ENCODE measurements around the gene SIM2.

The SIM2 gene

DNA sequence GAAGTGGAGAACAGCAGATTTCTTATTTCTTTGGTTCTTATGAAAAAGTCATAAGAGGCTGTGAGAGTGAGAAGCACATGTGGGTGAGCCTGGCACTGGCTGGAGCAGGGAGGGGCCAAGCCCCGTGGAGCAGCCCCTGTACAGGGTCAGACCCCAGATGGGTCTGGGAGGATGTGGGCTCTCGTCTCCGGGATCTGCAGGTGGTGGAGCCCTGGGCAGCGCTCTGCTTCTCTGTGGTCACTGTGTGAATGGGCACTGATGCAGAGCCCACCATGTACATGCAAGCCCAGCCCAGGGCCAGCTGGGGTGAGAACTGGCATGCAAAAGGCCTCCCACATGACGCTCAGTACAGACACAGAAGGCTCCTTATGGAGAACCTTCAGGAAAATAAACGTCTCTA, 67.6 kb downstream of the SIM2 start:
- DNase-seq (ENCODE audit: low spot score): no peak

DNA sequence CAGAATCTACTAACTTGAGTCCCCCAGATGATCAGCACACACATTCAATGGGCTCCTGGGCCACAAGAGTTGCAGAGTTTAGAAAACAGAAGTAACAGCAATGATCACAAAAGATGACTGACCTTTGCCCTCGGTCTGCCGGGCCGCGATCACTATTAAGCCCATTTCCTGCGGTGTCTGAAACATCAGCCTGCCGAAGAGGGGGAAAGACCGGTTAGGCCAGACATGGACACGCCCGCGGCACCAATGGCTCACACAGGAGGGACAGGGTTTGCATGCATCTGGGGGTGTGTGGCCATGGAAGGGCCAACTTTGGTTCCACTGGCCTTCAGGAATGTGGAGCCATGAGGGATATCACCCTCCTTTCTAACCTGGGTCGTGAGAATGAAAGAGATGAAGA, 68.2 kb downstream of the SIM2 start:
- DNase-seq (ENCODE audit: low spot score): no peak

DNA sequence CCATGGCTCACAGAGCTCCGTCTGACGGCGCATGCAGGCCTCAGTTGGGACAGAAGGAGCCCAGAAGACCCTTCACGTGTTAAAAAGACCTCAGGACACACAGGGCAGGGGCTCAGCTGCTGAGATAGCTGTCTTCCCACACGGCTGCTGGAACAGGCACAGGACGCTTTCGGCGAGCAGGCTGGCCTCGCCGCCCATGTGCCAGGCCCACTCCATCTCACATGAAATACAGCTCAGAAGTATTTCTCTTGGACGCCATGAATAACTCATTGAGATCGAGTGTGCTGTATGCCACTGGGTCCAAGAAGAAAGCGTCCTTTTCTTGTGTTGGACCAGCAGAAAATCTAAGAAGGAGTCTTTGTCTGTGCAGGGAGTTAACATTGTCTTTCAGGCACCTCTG, 69.6 kb downstream of the SIM2 start:
- DNase-seq (ENCODE audit: low spot score): no peak

DNA sequence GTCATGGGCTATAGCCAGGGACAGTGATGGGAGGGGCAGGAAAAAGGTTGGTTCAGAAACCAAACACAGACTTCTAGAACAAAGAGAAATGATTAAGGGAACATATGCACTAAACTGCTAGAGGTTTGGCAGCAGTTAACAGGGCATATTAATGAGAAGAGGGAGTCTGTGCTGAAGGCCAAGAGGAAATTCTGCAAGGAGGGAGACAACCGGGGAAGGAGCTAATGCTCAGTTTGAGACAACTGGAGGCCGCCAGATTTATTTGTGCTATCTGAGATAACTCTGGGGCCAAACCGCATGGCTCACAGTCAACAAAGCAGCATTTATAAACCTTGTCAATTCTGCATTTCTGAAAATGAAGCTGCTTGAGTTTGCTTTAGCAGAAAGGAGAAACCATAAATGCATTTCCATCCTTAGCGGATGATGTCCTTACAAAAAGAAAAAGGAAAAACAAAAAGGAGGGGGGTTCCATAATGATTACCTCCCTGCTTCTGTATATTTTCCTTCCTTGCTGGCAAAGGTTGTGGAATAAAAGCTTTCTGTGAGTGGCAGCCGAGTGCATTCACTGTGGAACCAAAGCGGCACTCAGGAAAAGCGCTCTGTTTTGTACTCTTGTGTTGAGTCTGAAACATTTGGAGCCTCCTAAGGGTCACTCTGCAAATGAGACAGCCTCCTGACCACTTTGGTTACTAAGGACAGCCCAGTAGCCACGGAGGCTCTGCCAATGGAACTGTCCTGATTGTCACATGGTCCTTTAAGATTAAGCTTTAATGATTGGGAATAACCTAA, 70.3 kb downstream of the SIM2 start:
- no peak for DNase-seq (ENCODE audit: low spot score)

DNA sequence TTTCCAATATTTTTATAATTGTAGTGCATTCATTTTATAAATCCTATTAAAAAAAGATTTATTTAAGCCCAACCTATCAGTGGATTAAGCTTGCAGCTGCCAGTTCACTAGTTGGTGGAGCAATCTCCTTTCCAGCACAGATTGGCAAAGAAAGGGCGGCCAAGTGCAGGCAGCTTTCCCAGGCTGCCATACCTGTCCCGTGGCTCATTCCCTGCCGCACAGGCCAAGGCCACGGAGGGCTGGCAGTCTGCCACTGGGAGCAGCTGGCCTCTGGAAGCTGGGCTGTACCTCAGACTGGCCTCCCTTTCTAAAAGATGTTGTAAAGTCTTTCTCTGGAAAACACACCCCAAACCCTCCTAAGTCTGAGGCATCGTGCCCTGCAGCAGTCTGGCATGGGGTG, 74.2 kb downstream of the SIM2 start:
- no peak for DNase-seq (ENCODE audit: low spot score)

DNA sequence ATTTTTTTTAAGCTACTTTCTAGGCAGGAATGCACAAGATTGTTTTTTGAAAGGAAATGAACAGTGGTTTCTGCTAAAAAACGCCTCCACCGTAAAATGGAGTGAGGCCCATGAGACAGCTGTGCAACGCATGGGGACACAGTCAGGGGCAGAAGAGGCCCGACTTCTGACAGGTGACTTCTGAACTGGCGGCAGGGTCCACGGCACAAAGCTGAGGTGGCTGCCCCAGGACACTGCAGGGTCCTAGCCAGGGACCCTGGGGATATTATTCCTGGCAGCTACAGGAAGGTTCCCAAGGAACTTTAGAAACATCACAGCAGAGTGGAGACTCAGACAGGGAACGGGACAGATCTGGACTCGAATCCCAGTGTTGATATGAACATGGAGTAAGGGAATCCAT, 75.1 kb downstream of the SIM2 start:
- no peak for DNase-seq (ENCODE audit: low spot score)

DNA sequence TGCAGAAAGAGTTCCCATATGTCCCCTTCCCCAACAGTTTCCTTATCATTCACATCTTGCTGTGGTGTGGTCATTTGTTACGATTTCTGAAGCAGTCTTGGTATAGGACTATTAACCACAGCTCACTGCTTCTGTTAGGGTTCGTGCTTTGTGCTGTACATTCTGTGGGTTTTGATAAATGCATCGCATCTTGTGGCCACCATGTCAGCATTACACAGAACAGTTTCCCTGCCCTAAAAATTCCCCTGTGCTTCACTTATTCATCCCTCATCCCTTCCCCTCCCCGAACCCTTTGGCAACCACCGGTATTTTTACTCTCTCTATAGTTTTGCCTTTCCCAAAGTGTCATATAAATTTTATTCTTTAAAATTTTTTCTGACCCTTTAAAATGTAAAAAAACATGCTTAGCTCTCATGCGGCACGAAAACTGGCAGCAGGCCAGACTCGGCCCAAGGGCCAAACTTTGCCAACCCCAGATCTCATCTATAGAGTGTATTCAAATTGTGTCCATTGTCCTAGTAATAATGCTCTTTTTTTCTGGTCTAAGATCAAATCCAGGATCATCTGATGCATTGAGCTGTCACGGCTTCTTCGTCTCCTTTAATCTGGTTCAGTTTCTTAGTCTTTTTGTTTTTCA, 78.2 kb downstream of the SIM2 start:
- no peak for DNase-seq (ENCODE audit: low spot score)

DNA sequence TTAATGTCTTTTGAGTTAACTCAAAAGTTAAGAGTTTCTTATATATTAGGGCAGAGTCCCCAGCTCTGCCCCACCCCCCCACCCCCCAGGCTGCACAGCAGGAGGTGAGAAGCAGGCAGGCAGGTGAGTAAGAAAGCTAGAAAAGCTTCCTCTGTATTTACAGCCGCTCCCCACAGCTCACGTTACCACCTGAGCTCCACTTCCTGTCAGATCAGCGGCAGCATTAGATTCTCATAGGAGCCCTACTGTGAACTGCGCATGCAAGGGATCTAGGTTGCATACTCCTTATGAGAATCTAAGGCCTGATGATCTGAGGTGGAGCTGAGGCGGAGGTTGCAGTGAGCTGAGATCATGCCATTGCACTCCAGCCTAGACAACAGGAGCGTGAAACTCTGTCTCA, 81.9 kb downstream of the SIM2 start:
- no peak for DNase-seq (ENCODE audit: low spot score)

DNA sequence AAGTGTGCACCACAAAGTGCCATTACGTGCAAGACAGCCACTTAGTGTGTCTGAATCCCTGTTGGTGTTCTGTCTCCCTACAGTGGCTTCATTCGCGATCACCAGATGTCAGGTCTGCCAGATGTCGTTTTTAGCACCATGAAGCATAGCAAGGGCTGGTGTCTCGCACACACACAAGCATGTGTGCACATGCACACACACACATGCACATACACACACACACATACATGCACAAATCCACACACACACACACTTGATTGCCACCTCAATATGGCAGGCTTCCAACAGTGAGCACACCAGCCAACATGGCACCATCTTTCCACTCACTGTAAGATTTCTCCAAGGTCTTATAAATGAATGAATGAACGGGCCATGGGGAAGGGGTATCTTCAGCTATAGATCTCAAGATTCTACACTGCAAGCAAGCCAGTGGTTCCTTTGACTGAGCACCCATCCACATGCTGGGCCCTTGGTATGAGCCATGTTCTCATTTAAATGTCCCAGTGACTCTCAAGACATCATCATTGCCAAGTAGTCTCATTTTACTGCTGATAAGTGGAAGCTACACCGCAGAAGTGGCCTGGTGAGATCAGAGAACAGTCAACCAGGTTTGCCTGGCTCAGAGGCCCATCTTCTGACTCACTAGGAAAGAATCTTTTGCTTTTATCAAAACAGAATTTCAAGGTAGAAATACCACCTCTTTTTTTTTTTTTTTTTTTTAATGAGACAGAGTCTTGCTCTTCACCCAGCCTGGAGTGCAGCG, 84.9 kb downstream of the SIM2 start:
- no peak for DNase-seq (ENCODE audit: low spot score)

DNA sequence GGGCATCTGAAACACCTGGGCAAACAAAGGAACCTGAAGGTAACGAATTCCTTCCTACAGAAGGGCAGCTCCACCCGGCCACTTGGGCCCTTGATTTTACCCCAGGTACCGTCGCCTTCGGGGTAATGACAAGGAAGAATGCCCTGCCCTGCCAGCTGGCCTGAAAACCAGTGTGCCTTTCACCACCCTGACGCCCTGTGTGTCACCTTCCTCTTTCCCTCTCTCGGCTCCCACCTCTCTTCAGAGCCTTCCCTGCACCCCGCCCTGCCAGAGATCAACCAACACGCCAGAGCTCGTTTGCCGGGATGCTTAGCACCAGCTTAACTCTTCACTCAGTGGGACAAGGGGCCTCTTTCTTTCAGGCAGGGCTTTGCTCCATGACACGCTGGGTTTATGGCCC, 86.0 kb downstream of the SIM2 start:
- no peak for DNase-seq (ENCODE audit: low spot score)

DNA sequence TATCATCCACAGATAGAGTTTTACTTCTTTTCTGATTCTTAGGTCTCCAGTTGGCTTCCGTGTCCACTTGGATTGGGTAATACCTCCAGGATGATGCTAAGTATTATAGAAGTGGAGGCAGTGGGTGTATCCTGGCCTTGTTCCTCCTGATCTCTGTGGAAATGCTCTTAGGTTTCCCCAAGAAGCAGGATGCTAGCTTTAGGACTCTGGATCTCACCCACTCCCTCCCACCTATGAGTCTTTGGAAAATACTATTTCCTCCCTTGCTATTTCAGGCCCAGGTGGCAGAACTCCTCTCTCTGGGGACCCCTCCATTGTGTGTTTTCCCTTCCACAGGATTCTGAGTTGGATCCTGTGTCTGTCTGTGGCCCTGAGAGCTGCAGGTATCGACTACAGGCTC, 86.7 kb downstream of the SIM2 start:
- DNase-seq (ENCODE audit: low spot score): no peak

DNA sequence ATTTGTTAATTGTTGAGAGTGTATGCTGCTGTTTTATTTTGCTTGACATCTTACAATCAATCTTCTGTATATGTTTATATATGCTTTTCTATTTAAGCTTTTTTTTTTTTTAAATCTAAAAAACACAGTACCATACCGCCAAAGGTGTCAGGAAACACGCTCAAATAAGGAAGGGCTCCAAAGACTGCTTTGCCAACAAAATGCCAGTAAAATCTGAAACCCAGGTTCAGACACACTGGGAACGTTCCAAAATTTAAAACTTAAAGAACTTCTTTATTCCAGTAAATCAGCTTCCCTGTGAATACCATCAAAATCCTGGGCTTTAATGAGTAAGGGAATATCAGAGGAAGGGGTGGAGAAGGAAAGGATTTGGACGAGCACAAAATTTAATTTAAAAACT, 87.3 kb downstream of the SIM2 start:
- no peak for DNase-seq (ENCODE audit: low spot score)

DNA sequence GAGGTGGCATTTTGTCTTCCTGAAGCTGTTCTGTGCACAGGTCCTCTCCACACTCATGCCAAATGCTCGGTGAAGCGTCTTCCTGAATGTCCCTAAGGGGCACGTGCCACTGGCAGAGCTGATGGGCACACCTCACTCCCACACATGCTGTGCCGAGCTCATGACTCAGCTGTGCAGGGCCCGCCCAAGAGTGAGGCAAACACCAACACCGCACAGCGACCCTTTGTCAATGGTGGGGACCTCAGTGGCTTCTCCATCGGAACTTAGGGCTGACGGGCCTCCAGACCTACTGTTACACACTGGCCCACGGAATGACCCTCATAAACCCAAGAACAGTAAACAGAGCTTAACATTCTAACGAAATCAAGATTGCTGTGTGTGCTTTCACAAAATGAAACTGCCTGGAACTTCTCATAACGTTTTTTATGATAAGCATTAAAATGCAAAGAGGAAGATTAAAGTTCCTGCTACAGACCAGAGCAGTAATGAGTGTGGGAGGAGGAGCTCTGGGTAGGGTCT, 89.3 kb downstream of the SIM2 start:
- no peak for DNase-seq (ENCODE audit: low spot score)

DNA sequence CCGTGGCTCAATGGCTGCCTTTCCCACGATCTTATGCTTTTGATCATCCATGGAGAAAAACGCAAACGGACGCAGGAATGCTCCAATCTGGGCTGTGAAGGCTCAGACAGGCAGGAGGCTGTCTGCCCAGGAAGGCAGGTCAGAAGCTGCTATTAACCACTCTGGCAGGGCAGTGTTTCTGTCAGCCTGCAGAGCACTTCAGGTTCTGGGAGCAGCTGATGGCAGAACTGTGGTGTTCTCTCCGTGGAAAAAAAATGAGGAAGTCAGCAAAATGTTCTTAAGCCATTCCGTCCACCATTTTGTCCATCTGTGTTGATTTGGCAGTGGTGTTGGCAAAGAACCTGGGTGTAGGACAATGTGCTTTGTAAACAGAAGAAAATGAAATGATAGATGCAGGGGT, 91.7 kb downstream of the SIM2 start:
- no peak for DNase-seq (ENCODE audit: low spot score)

DNA sequence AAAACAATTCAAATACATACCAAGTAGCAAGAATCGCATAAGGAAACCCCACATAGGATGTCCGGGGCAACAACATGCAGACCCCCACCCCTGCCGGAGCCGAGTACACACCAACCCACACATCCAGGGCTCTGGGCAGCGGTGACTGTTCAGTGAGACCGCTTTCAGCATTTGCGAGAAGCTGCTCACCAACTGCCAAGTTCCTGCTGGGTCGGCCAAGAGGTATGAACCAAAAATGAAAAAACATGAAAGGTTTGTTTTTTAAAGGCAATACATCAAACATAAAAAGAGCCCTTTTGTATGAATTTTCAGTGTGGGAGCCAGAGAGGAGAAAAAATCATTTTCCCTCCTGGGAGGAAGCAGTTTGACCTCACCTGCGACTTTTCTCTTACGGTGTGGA, 92.3 kb downstream of the SIM2 start:
- DNase-seq (ENCODE audit: low spot score): no peak

DNA sequence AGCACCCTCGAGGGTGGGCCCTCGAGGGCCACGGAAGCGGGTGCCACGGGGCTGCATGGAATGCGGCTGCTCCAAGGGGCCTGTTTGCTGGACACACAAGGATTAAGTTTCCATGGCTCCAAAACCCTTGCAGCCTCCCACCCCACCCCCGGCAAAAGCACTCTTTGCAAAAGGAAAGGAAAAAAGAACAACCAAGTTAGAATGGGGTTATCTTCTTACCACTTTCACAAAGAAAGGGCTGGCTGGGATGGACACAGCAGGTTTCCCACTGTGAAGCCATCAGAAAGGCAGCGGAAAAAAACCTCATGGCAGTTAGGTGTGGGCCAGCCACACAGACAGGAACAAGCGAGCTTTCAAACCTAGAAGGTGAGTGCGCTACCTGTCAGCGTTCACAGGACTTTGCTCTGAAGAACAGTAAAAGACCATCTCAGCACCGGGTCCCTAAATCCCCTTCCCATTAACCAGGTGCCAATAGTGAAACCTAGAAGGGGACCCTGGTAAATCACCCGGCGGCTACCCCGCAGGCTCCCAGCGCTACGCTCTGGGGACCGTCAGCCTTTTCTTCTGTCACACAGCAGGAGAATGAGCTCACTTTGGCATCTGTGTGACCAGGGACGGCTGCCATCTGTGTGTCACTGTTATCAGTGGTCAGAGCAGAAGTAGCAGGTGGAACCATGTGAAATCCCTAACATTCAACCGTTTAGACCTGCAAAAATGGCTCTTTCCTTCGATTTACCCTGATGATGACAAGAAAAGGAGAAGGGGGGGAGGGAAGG, 93.0 kb downstream of the SIM2 start:
- DNase-seq (ENCODE audit: low spot score): no peak

DNA sequence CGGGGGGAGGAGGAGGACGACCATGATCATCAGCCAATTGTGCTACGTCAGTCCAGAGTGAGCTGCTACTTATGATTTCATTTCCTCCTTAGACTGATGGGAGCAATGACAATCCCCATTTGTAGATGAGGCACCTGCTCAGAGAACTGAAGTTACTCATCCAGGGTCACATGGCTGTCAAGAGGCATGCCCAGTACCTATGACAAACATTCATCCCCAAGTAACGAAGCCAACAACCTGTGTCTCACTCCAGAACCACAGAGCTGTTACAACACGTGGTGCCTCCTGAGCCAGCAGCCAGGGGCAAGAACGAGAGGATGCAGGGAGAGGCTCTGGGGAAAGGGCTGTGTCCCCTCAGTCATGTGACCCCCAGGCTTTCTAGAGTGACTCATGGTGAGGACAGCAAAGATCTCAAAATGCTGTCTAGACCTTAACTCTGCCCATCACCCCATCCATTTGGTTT, 93.6 kb downstream of the SIM2 start:
- DNase-seq (ENCODE audit: low spot score): no peak

DNA sequence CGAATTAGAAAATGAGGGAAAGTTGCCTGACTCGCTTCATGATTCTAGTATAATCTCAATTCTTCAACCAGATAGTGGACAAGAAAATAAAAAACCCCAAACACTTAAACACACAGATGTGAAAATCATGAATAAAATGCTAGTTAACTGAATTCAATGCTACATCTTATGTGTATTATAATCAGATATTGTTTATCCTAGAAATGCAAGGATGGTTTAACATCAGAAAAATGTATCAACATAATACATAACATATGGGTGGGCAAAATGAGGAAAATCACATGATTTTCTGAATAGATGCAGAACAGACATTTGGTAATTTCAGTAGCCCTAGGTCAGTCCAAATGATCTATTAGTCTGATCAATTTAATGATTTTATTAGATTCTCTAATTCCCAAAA, 97.2 kb downstream of the SIM2 start:
- DNase-seq (ENCODE audit: low spot score): no peak

DNA sequence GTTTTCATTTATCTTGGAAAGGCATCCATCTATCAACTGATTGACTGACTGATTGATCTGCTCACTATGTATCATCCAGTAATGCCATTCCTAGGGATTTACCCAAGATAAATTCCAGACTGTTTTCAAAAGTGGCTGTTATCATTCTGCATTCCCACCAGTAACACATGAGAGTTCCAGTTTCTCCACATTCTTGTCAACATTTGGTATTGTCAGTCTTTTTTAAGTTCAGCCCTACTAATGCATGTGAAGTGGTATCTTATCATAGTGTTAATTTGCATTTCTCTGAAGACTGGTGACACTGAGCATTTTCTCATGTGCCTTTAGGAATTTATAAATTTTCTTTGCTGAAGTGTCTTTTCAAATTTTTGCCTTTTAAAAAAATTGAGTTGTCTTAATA, 99.6 kb downstream of the SIM2 start:
- no peak for DNase-seq (ENCODE audit: low spot score)
